ENCODE measurements around the gene MYEOV. TPM values are rescaled to one million over a fixed set of nuclear protein-coding genes. Genes with fewer than 3 reads are reported as not detected.

The MYEOV gene
- total RNA-seq, 1 experiment from 2014 or later = 1.4 TPM

GRCh38 chr11:69272055-69272454, 21.9 kb upstream of the MYEOV start (continued):
- no peak for TF ChIP-seq NR2C2 (CRISPR knock-in tag; IDR thresholded peaks at IDR 0.05)
- TF ChIP-seq ATF3 (CRISPR knock-in tag; conservative IDR thresholded peaks at IDR 0.05) = no peak
- no peak for TF ChIP-seq MLX (CRISPR knock-in tag; IDR thresholded peaks at IDR 0.05)
- no peak for TF ChIP-seq AR (CRISPR knock-in tag; IDR thresholded peaks at IDR 0.05)
- TF ChIP-seq ZBTB43 (CRISPR knock-in tag; IDR thresholded peaks at IDR 0.05) = no peak

- ATAC-seq = no peak
- no peak for DNase-seq (ENCODE audit: low spot score)
- Mint-ChIP-seq H3K36me3 (no peaks in the 10 kb centered on the region), H3K4me3 (no peak overlapping the region), H3K9me3 (peaks cover 4% of the 10 kb centered on the region; the same call in 1 of the 2 replicates), H3K4me1 (peaks cover 4% of the 10 kb centered on the region; the same call in 1 of the 2 replicates), H3K27ac (no peak overlapping the region), H3K27me3 (ENCODE audit: low read depth) (no peaks in the 10 kb centered on the region; the same call in 1 of the 2 replicates)
- ChIA-PET POLR2A (no interaction called here), CTCF (interaction anchor here (1.5 kb wide), 1 partner anchor 141 kb away, joined by 5 read pairs; no protein-coding TSS in a partner anchor)
- TF ChIP-seq ELF4 (CRISPR knock-in tag; IDR thresholded peaks at IDR 0.05; ENCODE audit: low read depth) = no peak
- no peak for TF ChIP-seq PRRX2 (CRISPR knock-in tag; IDR thresholded peaks at IDR 0.05)
- TF ChIP-seq ZNF317 (CRISPR knock-in tag; IDR thresholded peaks at IDR 0.05; ENCODE audit: borderline replicate concordance, low read depth) = no peak
- TF ChIP-seq PRDM15 (CRISPR knock-in tag; IDR thresholded peaks at IDR 0.05) = no peak
- TF ChIP-seq RORB (CRISPR knock-in tag; IDR thresholded peaks at IDR 0.05) = no peak
- TF ChIP-seq CREM (CRISPR knock-in tag; IDR thresholded peaks at IDR 0.05) = no peak
- TF ChIP-seq E2F4 (CRISPR knock-in tag; IDR thresholded peaks at IDR 0.05; ENCODE audit: borderline replicate concordance, low read depth) = no peak
- no peak for TF ChIP-seq ZNF425 (CRISPR knock-in tag; conservative IDR thresholded peaks at IDR 0.05)
- no peak for TF ChIP-seq ZNF263 (CRISPR knock-in tag; IDR thresholded peaks at IDR 0.05; ENCODE audit: low read depth)
- TF ChIP-seq TEAD1 (CRISPR knock-in tag; IDR thresholded peaks at IDR 0.05) = no peak
- TF ChIP-seq ZNF281 (CRISPR knock-in tag; IDR thresholded peaks at IDR 0.05) = no peak
- TF ChIP-seq ZNF219 (CRISPR knock-in tag; IDR thresholded peaks at IDR 0.05; ENCODE audit: borderline replicate concordance) = no peak
- no peak for TF ChIP-seq GTF2I (CRISPR knock-in tag; conservative IDR thresholded peaks at IDR 0.05)
- no peak for TF ChIP-seq MXD4 (CRISPR knock-in tag; IDR thresholded peaks at IDR 0.05; ENCODE audit: borderline replicate concordance)
- TF ChIP-seq MYBL2 (CRISPR knock-in tag; IDR thresholded peaks at IDR 0.05) = no peak
- TF ChIP-seq FOXK1 (CRISPR knock-in tag; IDR thresholded peaks at IDR 0.05) = no peak
Observed at GRCh38 chr11:69272831-69273485, 21.0 kb upstream of the MYEOV start.

Data from WTC11 (cell line).